NCI-H510A (cell line): ENCODE results near the gene KLF4.
"Not testable (repeated sequence)": the region's sequence is repeated elsewhere in the genome, so short reads cannot be mapped to it uniquely, and the experiment has no call there.

Experiments
- DNase-seq: peaks from one replicate; lab custom pipeline; 2025; lab: John Stamatoyannopoulos, UW

The KLF4 gene

DNA sequence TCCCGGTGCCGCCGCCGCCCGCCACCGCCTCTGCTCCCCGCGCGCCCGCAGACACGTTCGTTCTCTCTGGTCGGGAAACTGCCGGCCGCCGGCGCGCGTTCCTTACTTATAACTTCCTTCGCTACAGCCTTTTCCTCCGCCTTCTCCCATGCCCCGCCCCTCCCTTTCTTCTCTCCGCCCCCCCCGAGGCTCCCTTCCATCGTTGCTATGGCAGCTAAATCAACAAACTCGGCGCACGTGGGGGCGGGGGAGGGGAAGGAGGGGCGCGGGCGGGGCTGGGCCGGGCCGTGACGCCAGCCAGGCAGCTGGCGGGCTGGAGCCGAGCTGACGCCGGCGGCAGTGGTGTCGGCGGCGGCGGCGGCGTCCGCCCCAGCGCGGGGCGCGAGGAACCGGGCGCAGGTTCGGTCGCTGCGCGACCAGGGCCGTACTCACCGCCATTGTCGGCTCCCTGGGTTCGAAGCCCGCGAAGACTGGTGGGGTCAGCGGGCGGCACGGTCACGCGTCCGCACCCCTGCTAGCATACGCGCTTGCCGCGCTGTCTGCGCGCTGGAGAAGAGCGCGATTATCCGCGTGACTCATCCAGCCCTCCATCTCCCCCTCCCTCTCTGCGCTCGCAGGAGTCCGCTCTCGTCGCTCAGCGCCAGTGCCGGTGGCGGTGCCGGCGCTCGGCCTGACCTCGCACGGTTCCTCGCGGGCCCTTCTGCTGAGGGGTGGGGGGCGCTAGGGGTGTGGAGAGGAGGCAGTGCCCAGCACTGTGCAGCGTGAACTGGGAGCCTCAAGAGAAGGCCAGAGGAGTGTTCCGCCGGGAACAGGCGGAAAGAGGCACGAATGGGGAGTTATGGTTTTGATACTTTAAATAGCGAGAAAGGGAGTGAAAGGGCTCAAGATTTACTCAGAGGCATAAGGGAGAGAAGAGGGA, at the start of gene KLF4:
TSS of gene KLF4 (minus strand) at position 83 of the 919 bp plus-strand sequence. CDS start 597 bp downstream, outside the sequence.
- DNase-seq, result peak; percentile 82

DNA sequence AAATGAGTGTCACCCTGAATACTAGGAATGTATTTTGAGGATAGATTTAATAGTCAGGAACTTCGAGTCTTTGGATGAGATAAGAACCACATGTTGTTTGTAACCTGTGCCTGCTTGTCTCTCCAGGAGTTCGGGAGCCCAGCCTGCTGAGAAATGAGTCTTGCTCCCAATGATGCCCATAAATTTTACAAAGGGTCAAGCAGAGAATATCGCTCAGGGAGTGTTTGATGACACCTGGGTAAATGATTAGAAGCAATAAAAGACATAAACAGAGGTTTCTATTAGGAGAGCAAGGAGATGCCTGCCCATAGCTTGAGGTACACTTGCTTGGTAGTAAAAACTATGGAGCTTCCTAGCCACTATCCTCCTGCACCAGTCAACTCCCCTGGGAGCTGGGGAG, 46.9 kb upstream of the KLF4 start:
- no peak for DNase-seq

DNA sequence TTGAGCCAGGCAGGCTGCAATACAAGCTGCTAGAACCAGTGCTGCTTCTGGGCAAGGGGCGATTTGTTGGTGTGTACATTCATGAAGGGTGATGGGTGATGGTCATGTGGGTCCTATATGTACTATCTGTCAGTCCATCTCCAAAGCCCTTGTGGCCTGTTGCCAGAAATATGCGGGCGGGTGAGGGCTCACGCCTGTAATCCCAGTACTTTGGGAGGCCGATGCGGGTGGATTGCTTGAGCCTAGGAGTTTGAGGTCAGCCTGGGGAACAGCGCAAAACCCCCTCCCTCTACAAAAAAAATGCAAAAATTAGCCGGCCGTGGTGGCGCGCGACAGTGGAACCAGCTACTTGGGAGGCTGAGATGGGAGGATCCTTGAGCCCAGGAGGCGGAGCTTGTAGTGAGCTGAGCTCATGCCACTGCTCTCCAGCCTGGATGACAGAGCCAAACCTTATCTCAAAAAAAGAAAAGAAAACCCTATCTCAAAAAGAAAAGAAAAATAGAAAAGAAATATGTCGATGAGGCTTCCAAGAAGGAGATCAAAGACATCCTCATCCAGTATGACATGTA, 45.0 kb upstream of the KLF4 start:
- DNase-seq, result no peak

DNA sequence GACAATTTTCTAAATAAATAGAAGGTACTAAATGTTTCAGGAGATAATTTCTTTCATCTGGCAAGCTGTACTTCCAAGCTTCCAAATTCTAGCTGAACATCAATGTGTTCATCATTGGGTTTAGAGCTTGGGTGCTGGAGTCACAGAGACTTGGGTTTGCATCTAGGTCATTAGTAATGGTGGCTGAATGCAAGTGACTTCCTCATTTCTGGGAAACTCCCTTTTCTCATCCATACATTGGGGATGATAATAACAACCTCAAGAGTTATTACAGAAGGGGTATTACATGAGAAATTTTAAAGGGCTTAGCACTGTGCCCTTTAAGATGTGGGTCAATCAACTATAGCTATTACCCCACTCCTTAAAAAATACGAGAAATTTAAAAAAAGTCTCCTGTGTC, 41.1 kb upstream of the KLF4 start:
- no peak for DNase-seq

DNA sequence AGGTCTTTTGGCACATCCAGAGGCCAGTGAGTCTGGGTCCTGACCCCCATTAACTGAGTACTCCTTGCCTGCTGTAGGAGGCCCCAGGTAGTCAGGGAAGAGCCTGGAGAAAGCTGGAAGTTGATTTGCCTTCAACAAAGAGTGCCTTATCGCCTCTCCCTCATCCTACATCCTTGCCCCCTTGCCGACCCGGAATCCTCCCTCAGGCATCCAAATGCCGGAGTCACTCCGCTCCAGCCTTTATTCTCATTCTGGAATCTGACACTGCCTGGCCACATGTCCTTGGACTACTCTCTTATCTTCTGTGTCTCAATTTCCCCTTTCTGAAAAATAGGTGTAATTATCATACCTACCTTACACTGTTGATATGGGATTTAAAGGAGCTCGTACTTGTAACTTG, 39.1 kb upstream of the KLF4 start:
- no peak for DNase-seq

DNA sequence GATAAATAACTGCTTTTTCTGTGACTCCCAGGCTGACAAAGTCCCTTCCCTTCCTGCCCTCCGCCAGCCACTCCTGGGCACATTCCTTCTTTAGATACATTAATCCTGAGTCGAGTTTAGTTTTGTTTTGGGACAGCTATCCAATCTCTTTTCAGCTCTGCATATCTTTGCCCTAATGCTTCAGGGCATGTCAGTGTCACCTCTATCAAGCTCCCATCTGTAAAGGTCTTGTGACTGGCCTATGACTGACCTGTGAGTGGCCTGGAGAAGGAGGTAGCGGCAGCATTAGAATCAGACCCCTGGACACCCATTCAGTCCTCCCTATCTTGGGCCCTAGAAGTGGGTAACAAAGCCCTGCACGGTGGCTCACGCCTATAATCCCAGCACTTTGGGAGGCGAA, 34.0 kb upstream of the KLF4 start:
- no peak for DNase-seq

DNA sequence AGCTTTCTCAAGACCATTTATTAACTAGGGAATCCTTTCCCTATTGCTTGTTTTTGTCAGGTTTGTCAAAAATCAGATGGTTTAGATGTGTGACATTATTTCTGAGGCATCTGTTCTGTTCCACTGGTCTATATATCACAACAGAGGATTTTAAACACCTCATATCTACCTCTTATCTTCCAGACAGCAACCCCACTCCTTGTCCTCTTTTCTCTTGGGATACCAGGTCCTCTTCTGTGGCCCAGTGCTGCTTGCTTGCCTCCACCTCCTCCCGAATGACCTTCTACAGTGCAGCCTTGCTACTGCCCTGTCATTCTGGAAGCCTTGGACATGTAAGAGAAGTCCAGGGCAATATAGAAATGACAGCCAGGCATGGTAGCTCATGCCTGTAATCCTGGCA, 30.6 kb upstream of the KLF4 start:
- no peak for DNase-seq

DNA sequence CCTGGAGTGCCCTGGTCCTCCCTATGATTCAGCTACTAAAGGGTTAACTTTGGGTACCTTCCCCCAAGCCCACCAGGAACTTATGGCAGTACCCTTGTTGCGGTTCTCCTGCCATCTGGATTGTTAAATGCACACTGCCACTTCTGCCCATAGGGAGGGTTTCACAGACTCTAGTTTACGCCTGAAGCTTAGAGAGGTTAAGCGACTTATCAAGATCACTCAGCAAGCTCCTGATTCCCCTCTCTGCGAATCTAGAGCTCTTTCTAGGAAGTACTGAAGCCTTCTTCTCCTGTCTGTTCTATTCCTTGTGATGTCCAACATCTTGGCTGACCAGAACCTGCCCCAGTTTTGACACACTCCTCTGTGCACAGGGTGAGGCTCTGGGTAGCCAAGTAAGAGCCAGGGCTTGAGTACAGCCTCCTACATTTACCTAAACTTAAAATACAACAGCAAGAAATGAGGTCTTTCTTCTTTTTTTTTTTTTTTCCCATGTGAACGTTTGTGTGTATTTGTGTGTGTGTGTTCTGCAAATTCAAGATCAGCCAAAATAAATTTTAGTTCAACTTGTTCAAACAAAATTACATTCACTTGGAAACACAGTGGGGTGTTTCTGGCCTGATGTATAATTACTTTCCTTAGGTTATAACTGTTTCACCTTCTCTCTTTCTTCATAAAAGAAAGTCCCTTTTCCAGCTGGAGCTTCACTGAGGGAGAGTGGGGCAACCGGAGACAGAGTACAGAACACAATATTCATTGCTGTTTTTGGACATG, 28.7 kb upstream of the KLF4 start:
- DNase-seq, result no peak

DNA sequence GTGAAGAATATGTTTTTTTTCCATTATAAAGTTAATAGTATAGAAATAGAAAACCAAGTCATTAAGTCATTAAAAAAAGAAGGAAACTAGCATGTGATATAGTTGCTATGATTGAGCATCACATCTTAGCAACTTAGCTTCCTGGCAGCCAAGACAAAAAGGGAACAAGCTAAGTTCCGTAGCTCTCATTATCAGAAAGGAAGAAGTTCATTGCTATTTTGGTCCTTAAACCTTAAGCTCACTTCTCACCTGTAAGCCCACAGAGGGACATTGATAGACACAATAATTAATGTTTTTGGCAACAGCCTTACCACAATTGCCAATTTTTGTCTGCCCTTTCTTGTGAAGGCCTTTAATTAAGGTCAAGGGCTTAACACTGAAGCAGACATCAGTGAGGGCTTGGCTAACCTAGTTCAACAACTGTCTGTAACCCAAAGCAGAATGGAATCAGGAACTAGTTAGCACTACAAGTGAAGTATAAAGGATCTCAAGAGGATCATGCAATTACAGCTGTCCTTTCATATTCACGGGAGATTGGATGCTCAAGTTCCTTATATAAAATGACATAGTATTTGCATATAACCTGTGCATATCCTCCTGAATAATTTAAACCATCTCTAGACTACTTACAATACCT, 24.0 kb upstream of the KLF4 start:
- no peak for DNase-seq

DNA sequence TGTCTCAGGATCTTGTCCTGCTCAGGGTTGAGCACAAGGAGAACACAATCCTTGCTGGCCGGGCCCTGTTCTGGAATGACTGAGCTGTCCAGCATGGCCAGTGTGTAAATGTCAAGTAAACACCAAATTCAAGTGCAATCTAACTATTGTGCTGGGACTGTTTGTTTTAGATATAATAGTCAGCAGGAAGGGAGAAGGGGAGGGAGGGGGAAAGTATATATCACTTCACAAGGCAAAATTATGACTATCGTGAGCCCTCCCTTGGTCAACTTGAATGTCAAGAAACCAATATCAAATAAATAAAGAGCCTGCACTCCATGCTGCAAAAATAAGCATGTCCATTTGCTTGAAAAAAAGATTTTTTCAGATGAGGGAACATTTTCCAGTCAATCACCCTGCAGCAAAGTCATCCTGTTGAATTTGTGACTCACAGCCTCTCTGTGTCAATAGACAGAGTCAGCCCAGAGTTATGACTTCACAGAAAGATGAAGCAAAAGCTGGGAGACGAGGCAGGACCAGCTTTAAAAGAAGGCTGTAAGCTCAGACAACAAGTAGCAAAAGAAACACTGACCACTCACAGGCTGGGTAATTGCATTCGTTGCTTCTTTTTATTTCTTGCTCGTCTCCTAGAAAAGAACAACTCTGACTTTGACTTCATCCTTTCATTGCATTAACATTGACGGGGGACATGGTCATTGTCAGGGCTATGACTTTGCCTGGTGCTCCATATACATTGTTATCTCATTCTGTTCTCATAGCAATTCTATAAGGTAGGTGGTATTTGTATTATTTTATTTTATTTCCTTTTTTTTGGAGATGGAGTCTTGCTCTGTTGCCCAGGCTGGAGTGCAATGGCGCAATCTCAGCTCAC, 15.3 kb upstream of the KLF4 start:
- DNase-seq, result no peak

DNA sequence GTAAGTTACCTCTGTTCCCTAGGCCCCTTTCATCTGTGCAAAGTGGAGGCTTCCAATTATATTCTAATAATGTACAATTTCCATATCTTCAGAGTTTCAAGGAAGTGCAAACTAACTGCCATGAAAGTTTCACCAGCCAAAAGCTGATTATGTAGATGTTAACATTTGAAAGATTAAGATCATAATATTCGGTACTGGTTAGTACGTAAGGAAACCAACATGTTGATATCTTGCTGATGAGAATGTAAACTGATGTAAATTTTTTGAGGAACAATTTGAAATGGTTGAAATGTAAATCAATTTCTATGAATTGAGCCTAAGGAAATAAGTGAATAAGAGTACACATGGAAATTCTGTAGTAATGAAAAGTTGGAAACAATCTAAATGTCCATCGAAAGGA, 12.9 kb upstream of the KLF4 start:
- DNase-seq, result no peak

DNA sequence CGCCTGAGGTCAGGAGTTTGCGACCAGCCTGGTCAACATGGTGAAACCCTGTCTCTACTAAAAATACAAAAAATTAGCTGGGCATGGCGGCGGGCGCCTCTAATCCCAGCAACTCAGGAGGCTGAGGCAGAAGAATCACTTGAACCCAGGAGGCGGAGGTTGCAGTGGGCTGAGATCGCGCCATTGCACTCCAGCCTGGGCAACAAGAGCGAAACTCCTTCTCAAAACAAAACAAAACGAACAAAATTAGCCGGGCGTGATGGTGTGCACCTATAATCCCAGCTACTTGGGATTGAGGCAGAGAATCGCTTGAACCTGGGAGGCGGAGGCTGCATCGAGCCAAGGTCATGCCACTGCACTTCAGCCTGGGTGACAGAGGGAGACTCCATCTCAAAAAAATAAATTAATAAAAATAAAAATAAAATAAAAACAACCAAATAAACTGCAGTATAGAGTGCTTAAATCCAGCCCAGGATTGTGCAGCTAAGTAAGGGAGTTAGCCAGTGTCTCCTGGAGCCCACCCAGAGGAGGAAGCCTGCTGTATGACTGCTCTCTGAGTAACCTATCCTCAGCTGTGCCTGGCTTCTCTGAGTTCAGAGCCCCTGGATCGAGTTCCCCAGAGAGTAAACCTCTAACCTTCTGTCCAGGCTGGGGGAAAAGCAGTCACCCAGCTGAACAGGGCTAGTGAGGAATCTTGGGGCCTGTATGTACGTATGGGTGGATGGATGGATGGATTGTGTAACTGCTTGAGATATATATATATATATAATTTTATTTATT, 11.0 kb upstream of the KLF4 start:
- not testable (repeated sequence) for DNase-seq

DNA sequence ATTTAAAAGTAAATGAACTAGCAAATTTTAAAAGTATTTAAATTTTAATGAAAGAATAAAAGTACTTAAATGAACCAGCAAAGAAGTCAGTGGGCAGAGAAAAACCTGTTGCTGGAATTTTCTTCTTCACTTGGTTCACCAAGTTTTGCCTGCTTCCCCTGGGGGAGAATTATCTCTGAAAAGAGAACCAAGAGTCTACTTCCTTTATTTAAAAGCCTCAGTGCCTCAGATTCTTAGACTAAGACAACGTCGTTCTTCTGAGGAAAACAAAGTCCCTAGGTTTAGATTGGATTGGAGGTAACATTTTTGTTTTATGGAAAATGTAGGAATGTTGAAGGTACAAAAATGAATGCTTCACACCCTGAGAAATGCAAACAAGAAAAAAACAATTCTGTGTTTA, 7.4 kb upstream of the KLF4 start:
- no peak for DNase-seq

DNA sequence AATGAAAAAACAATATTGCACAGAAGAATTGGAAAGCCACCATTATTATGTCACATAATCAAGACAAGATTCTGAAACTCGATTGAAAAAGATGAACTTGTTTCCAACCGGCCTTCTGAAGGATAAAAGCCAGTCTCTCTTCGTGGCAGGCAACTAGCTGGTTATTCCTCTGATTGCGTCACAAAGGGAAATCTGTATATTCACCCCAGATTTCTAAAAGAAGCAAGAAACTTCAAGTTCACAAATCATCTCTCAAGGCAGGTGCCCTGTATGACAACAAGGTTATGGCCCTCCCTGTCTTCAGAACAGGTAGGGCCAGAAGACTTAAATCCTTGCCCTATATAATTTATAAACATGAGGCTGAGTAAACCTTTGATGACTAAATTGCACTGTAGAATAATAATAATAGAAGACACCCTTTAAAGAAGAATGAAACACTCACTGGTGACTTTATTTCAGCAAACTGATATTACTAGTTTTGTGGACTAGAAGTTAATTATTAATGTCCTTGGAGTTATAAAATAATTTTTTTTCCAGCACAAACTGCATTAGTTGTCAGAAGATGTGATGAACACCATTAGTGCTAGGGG, 2.9 kb upstream of the KLF4 start:
- no peak for DNase-seq

DNA sequence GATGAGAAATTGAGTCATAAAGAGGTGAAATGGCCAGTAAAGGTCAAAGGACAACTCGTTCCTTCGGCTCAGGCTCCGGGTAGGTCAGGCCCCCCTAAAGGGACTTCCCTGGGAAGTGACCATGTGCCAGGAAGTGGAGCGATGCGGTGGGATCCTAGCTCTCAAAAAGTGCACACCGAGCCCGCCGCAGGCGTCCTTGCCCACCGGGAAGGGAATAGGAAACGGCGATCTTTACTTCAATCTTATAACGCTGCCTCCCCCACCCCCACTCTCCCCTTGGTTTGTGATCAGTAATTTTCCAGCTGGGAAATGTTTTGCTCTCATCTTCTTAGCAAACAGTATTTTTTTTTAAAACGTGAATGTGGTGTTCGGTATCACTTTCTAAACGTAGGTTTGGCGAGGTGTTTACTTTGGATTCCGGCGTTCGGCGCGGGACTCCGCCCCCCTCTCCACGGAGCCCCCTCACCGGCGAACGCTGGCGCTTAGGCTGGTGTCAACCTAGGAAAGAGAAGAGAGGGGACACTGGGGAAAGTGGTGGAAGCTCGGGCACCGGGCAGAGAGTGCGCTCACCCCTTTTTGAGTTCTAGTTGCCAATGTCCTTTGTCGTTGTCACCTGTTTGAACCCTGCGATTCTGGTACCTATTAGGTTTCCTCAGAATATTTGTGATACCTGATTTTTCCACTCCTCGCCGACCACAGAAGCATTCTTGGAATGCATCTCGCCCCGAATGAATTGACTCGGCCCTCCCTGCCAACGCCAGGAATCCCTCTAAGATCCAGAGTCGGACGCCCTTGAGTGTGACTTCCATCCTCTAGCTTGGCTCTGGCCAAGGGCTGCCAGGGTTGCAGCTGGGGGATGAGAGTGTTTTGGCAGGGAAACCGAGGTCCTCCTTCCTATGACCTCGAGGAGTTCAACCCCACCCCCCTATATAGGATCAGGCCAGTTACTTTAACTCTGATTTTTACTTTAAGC, 1.8 kb upstream of the KLF4 start:
- DNase-seq, result no peak

DNA sequence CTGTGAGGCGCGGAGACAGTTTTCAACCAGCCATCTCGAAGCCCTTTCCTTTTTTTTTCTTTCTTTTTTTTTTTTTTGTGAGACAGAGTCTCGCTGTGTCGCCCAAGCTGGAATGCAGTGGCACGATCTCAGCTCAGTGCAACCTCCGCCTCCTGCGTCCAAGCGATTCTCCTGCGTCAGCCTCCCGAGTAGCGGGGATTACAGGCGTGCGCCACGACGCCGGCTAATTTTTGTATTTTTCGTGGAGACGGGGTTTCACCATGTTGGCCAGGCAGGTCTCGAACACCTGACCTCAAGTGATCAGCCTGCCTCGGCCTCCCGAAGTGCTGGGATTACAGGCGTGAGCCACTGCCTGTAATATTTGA, 1.0 kb upstream of the KLF4 start:
- not testable (repeated sequence) for DNase-seq

DNA sequence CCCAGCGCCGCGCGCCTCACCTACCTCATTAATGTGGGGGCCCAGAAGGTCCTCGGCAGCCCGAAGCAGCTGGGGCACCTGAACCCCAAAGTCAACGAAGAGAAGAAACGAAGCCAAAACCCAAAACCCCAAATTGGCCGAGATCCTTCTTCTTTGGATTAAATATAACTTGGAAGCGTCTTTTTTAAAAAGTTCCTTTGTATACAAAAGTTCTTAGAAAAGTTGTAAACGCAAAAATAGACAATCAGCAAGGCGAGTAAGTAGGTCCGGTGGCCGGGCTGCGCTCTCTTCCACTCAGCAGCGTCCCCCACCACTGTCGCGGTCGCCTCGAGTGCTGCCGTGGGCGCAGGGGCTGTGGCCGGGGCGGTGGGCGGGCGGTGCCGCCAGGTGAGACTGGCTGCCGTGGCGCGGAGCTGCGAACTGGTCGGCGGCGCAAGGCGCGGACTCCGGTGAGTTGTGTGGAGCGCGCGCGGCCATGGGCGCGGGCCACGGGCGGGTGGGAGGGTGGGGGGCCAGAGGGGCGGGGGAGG, 360 bp downstream of the KLF4 start:
- DNase-seq, result no peak

DNA sequence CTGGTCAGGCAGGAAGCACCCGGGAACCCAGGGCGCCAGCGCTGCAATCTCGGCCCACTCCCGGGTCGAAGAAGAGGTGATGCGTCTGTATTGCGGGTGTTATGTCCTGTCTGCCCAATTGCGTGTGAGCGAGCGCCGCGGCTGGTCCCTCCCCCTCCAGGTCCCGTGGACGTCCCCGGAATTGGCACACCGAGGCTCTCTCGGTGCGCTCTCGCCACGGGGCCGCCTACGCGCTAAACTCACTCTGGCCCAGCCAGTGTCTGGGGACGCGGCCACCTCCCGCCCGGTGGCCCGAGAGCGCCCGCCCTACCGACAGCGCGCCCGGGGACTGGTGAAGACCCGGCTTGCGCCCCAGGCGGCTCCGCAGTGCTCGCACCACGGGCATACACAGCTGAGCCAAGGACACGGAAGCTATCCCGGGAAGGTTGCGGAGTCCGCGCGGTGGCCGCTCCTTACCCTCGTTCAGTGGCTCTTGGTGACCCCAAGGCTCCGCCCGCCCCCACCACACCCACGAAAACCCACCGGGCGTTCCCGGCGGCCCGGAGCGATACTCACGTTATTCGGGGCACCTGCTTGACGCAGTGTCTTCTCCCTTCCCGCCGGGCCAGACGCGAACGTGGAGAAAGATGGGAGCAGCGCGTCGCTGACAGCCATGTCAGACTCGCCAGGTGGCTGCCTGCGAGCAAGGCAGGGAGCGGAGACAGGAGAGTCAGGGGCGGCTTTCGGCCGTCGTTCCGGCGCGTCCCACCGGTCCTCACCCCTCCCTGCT, 1.0 kb downstream of the KLF4 start:
- DNase-seq, result no peak
